Ecto neural progenitor cell (in vitro differentiated cells): ENCODE results near the gene SSTR1.

Experiments
- DNase-seq: peaks from one replicate; pipeline ENCODE4 v3.0.0-alpha.2; 2018; ENCODE audit warnings: low spot score

The SSTR1 gene

DNA sequence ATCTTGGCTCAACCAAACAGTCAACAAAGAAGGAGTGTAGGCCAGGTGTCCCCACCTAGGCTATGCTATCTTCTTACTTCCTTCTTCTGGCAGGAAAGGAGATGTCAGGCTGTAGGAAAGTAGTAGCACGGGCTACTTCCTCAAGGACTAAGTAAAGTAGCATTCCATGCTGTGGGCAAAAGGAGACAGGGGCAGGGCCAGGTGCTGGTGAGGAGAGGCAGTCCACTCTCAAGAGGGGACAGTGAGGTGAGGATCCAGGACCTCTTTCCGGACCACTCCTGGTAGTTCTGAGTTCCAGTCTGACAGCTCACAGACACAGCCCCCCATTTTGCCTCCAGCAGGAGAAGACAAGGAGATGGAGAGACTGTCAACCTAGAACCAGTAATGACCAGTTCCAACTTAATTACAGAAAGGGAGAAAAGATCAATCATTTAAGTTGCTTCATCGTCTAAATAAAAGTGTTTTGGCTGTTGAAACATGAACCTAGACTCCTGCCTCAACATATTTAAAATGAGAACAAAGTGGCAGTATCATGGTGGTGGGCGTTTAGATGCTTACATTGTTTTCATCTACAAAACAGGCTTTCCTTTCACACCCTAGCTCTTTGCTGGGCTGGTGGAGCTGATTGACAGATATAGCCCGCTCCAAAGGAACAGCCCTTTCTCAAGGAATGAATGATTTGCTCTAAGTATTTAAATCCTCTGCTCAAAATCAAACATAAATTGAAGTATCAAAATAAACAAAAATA lies 5.1 kb upstream of the SSTR1 start:
- no peak for DNase-seq

DNA sequence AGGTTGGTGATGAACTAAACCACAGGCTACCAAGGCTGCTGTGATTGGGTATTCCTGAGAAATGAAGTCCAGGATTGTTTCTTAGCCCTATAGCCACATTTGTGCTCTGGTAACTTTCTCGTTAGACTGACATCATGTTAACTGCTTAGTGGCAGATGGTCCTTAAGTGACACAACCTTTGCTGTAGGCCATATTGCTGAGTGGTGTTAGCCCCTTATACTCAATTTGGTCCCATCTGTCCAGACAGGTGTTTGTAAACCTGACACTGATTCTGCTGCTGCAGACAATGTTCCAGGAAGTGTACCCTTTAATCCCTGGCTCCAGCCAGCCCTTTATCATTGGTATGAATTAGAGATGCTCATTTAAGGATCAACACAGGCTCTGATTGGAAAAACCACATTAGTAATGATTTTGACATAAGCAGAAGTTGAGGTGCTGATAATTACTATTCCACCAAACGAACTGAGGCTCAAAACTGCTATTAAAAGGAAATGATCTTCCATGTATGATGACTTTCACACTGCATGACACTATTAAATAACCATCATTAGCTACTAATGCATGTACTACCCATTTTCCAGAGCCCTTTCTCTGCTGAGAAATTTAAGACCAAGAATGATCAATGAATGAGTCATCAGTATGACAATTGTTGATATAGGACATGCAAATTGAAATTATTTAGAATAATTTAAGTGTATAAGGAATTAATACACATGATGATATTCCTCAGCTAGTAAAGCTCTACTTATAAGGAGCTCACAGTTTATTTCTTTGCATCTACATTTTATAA lies 3.6 kb upstream of the SSTR1 start:
- no peak for DNase-seq

DNA sequence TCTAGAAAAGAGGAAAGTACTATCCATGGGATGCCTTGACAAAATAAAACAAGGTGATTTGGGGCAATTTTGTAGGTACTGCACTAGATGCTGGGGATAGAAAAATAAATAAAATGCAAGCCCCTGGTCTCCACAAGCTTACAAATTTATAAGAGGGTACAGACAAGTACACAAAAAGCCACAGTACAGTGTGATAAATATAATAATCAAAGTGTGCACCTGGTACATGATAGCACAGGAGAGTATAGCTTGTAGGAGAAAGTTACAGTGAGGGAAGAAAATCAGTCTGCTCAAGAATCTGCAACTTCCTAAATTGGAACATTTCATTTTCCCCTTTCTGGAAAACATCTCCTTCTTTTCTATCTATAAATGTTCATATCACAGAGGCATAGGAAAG lies 3.0 kb upstream of the SSTR1 start:
- DNase-seq = no peak

- no peak for DNase-seq
Measured at GRCh38 chr14:38205119-38205813, 2.4 kb upstream of the SSTR1 start.

- DNase-seq = no peak
Measured at GRCh38 chr14:38205949-38206665, 1.6 kb upstream of the SSTR1 start.

GRCh38 chr14:38206689-38207376 lies 871 bp upstream of the SSTR1 start:
- no peak for DNase-seq

DNA sequence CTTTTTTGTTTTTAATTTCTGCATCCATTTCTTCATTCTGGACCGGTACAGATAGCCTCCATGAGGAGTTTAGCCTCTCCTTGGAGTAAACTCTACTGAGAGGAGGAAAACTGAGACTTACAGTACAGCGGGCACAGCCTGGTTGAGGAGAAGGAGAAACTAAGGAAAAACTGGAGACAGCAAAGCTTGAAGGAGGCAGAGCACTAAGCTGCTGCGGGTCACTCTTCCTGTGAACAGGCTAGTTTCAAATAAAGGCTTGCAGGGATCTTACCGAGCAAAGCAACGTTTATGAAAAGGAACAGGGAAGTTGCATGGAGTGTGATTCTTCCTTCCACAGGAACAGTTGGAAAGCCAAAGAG lies 348 bp upstream of the SSTR1 start:
- DNase-seq = no peak

DNA sequence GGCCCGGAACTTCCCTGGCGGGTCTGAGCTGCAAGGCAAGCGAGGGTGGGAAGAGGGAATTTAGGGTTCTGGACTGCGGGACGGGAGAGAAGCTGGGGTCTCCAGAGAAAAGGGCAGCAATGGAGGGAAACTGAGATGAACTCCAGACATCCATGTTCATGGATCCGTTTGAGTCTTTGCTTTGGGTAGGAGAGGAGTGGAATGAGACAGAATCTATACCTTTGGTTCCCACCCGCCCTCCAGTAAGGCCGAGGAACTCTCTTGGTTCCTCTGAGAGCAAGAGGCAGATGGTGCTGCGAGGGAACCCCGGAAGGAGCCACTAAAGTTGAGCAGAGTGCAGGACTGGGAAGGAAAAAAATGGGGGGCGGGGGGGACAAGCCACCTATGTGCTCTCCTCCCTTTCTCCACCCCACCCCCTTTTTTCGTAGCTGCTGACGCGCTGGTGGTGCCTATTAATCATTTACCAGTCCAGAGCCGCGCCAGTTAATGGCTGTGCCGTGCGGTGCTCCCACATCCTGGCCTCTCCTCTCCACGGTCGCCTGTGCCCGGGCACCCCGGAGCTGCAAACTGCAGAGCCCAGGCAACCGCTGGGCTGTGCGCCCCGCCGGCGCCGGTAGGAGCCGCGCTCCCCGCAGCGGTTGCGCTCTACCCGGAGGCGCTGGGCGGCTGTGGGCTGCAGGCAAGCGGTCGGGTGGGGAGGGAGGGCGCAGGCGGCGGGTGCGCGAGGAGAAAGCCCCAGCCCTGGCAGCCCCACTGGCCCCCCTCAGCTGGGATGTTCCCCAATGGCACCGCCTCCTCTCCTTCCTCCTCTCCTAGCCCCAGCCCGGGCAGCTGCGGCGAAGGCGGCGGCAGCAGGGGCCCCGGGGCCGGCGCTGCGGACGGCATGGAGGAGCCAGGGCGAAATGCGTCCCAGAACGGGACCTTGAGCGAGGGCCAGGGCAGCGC lies 1.2 kb downstream of the SSTR1 start:
- DNase-seq = peak; percentile 68

DNA sequence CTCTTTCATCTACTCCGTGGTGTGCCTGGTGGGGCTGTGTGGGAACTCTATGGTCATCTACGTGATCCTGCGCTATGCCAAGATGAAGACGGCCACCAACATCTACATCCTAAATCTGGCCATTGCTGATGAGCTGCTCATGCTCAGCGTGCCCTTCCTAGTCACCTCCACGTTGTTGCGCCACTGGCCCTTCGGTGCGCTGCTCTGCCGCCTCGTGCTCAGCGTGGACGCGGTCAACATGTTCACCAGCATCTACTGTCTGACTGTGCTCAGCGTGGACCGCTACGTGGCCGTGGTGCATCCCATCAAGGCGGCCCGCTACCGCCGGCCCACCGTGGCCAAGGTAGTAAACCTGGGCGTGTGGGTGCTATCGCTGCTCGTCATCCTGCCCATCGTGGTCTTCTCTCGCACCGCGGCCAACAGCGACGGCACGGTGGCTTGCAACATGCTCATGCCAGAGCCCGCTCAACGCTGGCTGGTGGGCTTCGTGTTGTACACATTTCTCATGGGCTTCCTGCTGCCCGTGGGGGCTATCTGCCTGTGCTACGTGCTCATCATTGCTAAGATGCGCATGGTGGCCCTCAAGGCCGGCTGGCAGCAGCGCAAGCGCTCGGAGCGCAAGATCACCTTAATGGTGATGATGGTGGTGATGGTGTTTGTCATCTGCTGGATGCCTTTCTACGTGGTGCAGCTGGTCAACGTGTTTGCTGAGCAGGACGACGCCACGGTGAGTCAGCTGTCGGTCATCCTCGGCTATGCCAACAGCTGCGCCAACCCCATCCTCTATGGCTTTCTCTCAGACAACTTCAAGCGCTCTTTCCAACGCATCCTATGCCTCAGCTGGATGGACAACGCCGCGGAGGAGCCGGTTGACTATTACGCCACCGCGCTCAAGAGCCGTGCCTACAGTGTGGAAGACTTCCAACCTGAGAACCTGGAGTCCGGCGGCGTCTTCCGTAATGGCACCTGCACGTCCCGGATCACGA lies 2.2 kb downstream of the SSTR1 start:
- DNase-seq = peak; percentile 49

DNA sequence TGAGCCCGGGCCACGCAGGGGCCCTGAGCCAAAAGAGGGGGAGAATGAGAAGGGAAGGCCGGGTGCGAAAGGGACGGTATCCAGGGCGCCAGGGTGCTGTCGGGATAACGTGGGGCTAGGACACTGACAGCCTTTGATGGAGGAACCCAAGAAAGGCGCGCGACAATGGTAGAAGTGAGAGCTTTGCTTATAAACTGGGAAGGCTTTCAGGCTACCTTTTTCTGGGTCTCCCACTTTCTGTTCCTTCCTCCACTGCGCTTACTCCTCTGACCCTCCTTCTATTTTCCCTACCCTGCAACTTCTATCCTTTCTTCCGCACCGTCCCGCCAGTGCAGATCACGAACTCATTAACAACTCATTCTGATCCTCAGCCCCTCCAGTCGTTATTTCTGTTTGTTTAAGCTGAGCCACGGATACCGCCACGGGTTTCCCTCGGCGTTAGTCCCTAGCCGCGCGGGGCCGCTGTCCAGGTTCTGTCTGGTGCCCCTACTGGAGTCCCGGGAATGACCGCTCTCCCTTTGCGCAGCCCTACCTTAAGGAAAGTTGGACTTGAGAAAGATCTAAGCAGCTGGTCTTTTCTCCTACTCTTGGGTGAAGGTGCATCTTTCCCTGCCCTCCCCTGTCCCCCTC lies 3.0 kb downstream of the SSTR1 start:
- peak; percentile 58 for DNase-seq

DNA sequence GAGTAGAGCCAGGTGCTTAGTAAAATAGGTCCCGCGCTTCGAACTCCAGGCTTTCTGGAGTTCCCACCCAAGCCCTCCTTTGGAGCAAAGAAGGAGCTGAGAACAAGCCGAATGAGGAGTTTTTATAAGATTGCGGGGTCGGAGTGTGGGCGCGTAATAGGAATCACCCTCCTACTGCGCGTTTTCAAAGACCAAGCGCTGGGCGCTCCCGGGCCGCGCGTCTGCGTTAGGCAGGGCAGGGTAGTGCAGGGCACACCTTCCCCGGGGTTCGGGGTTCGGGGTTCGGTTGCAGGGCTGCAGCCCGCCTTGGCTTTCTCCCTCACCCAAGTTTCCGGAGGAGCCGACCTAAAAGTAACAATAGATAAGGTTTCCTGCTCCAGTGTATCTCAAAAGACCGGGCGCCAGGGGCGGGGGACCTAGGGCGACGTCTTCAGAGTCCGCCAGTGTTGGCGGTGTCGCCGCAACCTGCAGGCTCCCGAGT lies 3.6 kb downstream of the SSTR1 start:
- peak; percentile 47 for DNase-seq

- DNase-seq = no peak
Measured at GRCh38 chr14:38212111-38212510, 4.4 kb downstream of the SSTR1 start.

- DNase-seq = no peak
Measured at GRCh38 chr14:38213001-38213400, 5.3 kb downstream of the SSTR1 start.

GRCh38 chr14:38217553-38217952 lies 9.8 kb downstream of the SSTR1 start:
- no peak for DNase-seq

GRCh38 chr14:38221077-38221476 lies 13.4 kb downstream of the SSTR1 start:
- DNase-seq = no peak

- DNase-seq = no peak
Measured at GRCh38 chr14:38224338-38224737, 16.6 kb downstream of the SSTR1 start.

- DNase-seq = no peak
Measured at GRCh38 chr14:38225946-38226345, 18.2 kb downstream of the SSTR1 start.

GRCh38 chr14:38226366-38226765 lies 18.7 kb downstream of the SSTR1 start:
- no peak for DNase-seq

DNA sequence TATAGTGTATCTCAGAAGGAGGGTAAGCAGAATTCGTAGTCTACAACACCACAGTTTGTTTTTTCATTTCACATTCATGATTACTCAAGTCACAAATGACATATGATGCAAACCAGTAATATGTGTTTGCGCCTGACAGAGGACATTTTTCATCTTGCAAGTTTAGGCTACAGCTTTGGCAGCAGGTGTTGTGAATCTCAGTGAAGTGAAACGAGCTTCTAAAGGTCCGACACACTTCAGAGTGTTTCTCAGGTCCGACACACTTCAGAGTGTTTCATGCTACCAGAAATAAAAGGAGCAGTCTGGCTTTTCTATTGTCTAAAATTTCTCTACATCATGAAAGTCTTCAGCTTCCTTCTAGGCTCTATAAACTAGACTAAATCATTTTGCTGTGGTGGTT lies 25.5 kb downstream of the SSTR1 start:
- DNase-seq = no peak
